Gastroesophageal sphincter (tissue), 4 donors: ENCODE measurements around the gene PIGR. TPM values are rescaled to one million over a fixed set of nuclear protein-coding genes. Genes with fewer than 3 reads are reported as not detected.

Source experiments
- ATAC-seq: fragments of 150-250 bp; one replicate; pipeline ENCODE4 v1.9.1; 2016; ENCODE audit warnings: mild to moderate bottlenecking, moderate library complexity
- H3K27ac ChIP-seq, 4 donors: fragments of 200-600 bp; sonication (generic) in 3 of 4; 1 replicate in 3 of 4; 2 replicates in 1 of 4; pipeline ENCODE4 v1.5.1; 2016 to 2019
- H3K27me3 ChIP-seq: fragments of 200-600 bp; sonication (generic); one replicate; pipeline ENCODE4 v1.5.1; 2019
- H3K36me3 ChIP-seq, 2 donors: fragments of 200-600 bp; sonication (generic); one replicate each; pipeline ENCODE4 v1.5.1; 2019; ENCODE audit warnings: control low read depth in 1 of 2
- H3K4me1 ChIP-seq, 3 donors: fragments of 200-600 bp; sonication (generic); 1 replicate in 2 of 3; 2 replicates in 1 of 3; pipeline ENCODE4 v1.5.1; 2016 to 2019; ENCODE audit warnings: control low read depth in 2 of 3
- H3K4me3 ChIP-seq, 2 donors: fragments of 200-600 bp; sonication (generic); one replicate each; pipeline ENCODE4 v1.5.1; 2019; ENCODE audit warnings: mild to moderate bottlenecking in 1 of 2, moderate library complexity in 1 of 2
- H3K9me3 ChIP-seq, 3 donors: fragments of 200-600 bp; sonication (generic); one replicate each; pipeline ENCODE4 v1.5.1; 2017 to 2019; ENCODE audit warnings: control low read depth in 2 of 3
- CTCF ChIP-seq, 4 experiments: fragments of 200-600 bp in 2 of 4; fragments of 450-650 bp in 2 of 4; sonication (generic) in 1 of 4; IDR thresholded peaks; one replicate each; pipeline ENCODE4 v1.5.1; 2017 to 2019; ENCODE audit warnings: antibody characterized with exemption in 4 of 4, mild to moderate bottlenecking in 2 of 4, moderate library complexity in 2 of 4
- EP300 ChIP-seq: sonication (generic); formaldehyde crosslinking; IDR thresholded peaks from one replicate; pipeline ENCODE4 v1.6.1; 2017; ENCODE audit warnings: antibody characterized with exemption, mild to moderate bottlenecking
- POLR2A ChIP-seq, 2 donors: fragments of 450-650 bp; IDR thresholded peaks; one replicate each; pipeline ENCODE4 v1.6.1; 2017; ENCODE audit warnings: antibody characterized with exemption in 2 of 2, mild to moderate bottlenecking in 2 of 2, moderate library complexity in 1 of 2
- POLR2AphosphoS5 ChIP-seq: sonication (generic); formaldehyde crosslinking; IDR thresholded peaks from one replicate; pipeline ENCODE4 v1.6.1; 2017; ENCODE audit warnings: antibody characterized with exemption
- WGBS, 2 donors: methylation state at CpG; one replicate each; pipeline ENCODE4 v1.1.5; 2018; ENCODE audit warnings: low coverage in 1 of 2; 5-methylcytosine and 5-hydroxymethylcytosine counted together
- total RNA-seq, 4 donors: library from RNA; depleted of rRNA; stranded (reverse); fragments of >200 nt; gene quantifications; one replicate each; pipeline ENCODE4 v1.1.0, GENCODE V29; 2016

The PIGR gene
- total RNA-seq, 4 donors from 2014 or later: 0.16 to 256 (median 0.35) TPM

DNA sequence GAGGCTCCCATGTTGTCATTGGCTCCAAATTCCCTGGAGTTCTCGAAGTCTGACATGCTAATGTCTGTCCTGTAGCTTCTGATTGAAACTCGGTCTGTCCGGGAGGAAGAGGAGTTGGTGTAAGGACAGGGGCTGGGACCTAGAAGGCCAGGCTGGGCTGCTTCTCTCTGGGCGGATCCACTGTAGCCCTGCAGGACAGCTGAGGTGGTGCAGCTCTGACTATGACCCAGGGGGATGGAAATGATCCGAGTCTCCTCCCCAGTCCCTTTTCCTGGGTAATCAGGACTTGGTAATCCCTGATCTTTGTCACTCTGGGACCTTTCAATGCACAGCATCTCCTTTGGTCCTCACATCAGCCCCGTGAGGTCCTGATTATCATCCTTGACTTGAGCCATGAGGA lies 14.6 kb downstream of the PIGR start:
- no peaks in the 10 kb centered on the region for H3K27me3 ChIP-seq
- TF ChIP-seq POLR2A (IDR thresholded peaks at IDR 0.05) (no peak), CTCF (IDR thresholded peaks at IDR 0.05) (no peak), POLR2AphosphoS5 (no peak), EP300 (no peak)
- ATAC-seq: no peak
- no peaks in the 10 kb centered on the region for H3K36me3 ChIP-seq
- no peak overlapping the region for H3K27ac ChIP-seq
- 93% methylated on average over 3 of the region's 6 CpGs; no CpG with 5 or more reads in 1 of the 2 donors for WGBS, 2 donors
- H3K4me3 ChIP-seq: no peak overlapping the region
- no peaks in the 10 kb centered on the region for H3K4me1 ChIP-seq
- H3K9me3 ChIP-seq: no peaks in the 10 kb centered on the region

- Histone ChIP-seq H3K36me3 (no peaks in the 10 kb centered on the region), H3K27me3 (no peaks in the 10 kb centered on the region), H3K9me3 (no peaks in the 10 kb centered on the region), H3K4me3 (no peak overlapping the region), H3K27ac (no peak overlapping the region), H3K4me1 (no peaks in the 10 kb centered on the region)
- ATAC-seq: no peak
- 60 to 77% methylated on average over 2 to 11 of the region's 17 CpGs for WGBS, 2 donors
- no peak for TF ChIP-seq POLR2AphosphoS5
- TF ChIP-seq EP300: no peak
- TF ChIP-seq CTCF (IDR thresholded peaks at IDR 0.05): no peak
- TF ChIP-seq POLR2A (IDR thresholded peaks at IDR 0.05): no peak
Observed at GRCh38 chr1:206930210-206930798, 16.0 kb downstream of the PIGR start.

- H3K27me3 ChIP-seq: no peaks in the 10 kb centered on the region
- ATAC-seq: no peak
- no peaks in the 10 kb centered on the region for H3K4me1 ChIP-seq
- 78 to 82% methylated on average over 5 of the region's 6 CpGs for WGBS, 2 donors
- no peak overlapping the region for H3K4me3 ChIP-seq
- no peaks in the 10 kb centered on the region for H3K36me3 ChIP-seq
- no peaks in the 10 kb centered on the region for H3K9me3 ChIP-seq
- H3K27ac ChIP-seq: no peak overlapping the region
- TF ChIP-seq POLR2A (IDR thresholded peaks at IDR 0.05) (no peak), EP300 (no peak), CTCF (IDR thresholded peaks at IDR 0.05) (no peak), POLR2AphosphoS5 (no peak)
Observed at GRCh38 chr1:206929524-206929923, 16.7 kb downstream of the PIGR start.

DNA sequence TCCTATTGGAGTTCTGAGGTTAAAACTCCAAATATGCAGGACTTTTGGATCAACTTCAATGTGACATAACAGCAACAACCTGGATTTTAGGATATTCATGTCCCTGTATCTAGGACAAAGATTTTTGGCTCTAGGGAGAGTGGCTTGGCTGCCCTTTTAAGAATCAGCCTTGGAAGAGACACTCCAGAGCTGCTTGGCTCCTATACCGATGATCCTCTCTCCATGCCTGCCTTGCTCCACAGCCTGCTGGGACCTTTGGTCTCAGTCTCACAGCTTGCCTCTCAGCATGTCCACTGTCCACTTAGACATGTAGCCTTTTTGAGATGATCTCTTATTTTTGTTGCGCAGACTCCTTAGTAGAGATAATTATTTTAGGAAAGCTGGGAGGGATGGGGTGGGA lies 20.0 kb downstream of the PIGR start:
- no peaks in the 10 kb centered on the region for H3K36me3 ChIP-seq
- no peaks in the 10 kb centered on the region for H3K27me3 ChIP-seq
- H3K27ac ChIP-seq: no peak overlapping the region
- ATAC-seq: no peak
- 42 to 63% methylated on average over 1 to 2 of the region's 2 CpGs for WGBS, 2 donors
- TF ChIP-seq EP300: no peak
- no peak for TF ChIP-seq CTCF (IDR thresholded peaks at IDR 0.05)
- no peak for TF ChIP-seq POLR2AphosphoS5
- no peak for TF ChIP-seq POLR2A (IDR thresholded peaks at IDR 0.05)
- H3K9me3 ChIP-seq: no peaks in the 10 kb centered on the region
- H3K4me1 ChIP-seq: no peaks in the 10 kb centered on the region
- no peak overlapping the region for H3K4me3 ChIP-seq

DNA sequence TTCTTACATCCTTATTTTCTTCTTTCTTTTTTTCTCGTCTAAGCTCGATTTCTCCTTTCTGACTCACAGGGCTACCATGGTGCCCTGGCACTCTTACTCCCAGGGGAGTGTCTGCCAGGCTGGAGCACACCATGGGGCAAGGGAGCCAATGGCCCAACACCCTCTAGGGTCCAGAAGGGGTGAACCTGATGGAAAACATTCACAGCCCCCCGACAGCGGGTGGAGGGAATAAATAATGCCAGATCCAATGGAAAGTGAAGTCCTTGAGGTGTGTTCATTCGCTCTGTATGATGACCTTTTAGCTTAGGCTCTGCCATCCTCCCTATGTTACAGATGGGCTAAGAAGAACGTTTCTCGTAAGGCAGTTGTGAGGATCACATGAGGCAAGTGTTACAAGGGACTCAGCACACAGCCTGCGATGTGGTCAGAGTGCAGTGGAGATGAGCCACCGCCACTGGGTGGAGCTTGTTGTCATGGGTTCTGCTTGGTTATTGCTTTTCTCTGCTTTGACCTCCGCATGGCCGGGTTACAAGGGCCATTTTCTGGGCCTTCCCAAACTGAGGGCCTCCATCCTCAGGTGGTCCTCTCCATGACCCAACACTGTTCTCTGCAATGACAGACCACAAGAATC lies 21.0 kb downstream of the PIGR start:
- Histone ChIP-seq H3K27me3 (no peaks in the 10 kb centered on the region), H3K4me3 (no peak overlapping the region), H3K27ac (no peak overlapping the region), H3K9me3 (no peaks in the 10 kb centered on the region), H3K36me3 (no peaks in the 10 kb centered on the region), H3K4me1 (no peaks in the 10 kb centered on the region)
- TF ChIP-seq EP300 (no peak), CTCF (IDR thresholded peaks at IDR 0.05) (no peak), POLR2A (IDR thresholded peaks at IDR 0.05) (no peak), POLR2AphosphoS5 (no peak)
- WGBS, 2 donors: 72 to 74% methylated on average over 4 to 6 of the region's 11 CpGs
- ATAC-seq: no peak
